NCI-H510A (cell line): Measurements from ENCODE around the gene TPCN2.
A peak's percentile ranks its signal among the peaks of the same experiment; 100 is the strongest.

Experiments used
- DNase-seq: peaks from one replicate; lab custom pipeline; 2025; lab: John Stamatoyannopoulos, UW

TPCN2 gene

GRCh38 chr11:69167130-69167915 is 118.6 kb downstream of the TPCN2 start:
- no peak for DNase-seq

DNA sequence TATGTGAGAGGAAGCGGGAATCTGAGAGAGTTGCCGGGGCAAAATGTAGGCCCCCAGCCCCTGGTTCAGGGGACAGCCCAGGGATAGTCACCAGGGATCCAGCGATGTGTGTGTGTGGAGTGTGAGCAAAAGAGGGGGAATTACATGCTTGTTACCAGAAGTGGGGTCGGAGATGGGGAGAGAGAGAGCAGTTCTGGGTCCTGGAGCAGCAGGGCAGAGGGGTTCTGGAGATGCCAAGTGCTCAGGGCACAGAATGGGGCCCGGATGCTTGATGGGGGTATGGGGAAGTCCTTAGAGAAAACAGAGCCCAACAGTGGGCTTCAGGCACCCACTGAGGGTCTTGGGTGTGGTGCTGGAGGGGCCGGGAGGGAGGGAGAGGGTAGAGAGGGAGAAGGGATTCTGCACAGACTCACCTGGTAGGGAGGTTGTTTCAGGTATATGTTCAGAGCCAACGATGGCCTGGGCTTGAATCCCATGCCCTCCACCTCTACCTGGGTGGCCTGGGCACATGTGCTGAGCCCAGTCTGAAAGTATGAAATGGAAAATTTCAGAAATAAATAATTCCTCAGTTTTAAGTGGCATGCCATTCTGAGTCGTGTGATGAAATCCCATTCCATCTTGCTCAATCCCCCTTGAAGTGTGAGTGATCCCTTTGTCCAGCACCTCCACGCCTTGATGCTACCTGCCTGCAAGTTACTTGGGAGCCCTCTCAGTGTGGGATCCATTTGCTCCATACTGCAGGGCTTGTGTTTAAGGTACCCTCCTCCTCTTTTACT is 119.4 kb downstream of the TPCN2 start:
- no peak for DNase-seq

DNA sequence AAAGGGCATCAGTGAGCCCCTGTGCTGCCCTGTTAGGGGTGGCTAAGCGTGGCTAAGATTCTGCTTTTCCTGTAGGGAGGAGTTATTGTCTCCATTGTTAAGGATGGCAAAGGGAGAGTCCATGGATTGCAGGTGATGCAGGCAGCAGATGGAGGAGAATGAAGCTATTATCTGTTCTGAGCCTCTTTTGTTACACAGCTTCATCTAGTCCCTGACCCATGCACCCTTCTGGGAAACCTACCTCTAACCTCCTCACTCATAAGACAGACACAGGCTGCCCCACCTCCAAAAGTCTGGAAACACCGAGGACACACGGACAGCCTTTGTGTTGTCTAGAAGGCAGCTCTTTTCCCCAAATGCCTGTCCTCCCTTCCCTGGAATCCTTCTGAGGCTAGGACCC is 120.7 kb downstream of the TPCN2 start:
- no peak for DNase-seq

- no peak for DNase-seq
Measured at GRCh38 chr11:69170704-69171103, 122.0 kb downstream of the TPCN2 start.

- DNase-seq = no peak
Measured at GRCh38 chr11:69171476-69172240, 122.9 kb downstream of the TPCN2 start.

GRCh38 chr11:69172674-69173073 is 123.9 kb downstream of the TPCN2 start:
- no peak for DNase-seq

- DNase-seq = no peak
Measured at GRCh38 chr11:69173331-69173730, 124.6 kb downstream of the TPCN2 start.

DNA sequence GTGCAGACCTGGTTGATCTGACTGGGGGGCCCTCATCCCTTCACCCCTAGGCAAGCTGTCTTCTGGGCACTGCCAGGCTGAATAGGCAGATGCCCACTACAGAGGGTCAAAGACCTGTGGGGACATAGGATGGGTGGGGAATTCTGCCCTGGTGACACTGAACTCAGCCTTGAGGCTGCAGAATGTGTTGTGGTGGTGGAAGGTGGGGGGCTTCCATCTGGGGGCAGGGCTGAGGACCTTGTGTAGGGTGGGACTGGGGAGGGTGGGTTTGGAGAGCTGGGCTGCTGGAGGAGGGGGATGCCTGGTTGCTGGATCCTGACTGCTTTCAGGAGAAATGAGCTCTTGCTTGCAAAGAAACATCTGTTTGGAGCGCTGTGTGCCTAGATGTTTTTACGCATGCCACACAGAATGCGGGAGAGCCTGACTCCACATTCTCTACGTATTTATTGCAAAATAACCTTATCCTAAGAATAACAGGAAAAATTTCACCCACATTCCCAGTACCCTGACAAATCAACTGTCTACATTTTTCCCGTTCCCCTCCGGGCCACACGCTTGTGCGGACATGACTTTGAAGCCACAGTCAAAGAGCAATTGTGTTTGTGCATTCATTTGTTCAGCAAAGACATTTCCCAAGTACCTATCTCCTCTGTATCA is 125.3 kb downstream of the TPCN2 start:
- DNase-seq = no peak

DNA sequence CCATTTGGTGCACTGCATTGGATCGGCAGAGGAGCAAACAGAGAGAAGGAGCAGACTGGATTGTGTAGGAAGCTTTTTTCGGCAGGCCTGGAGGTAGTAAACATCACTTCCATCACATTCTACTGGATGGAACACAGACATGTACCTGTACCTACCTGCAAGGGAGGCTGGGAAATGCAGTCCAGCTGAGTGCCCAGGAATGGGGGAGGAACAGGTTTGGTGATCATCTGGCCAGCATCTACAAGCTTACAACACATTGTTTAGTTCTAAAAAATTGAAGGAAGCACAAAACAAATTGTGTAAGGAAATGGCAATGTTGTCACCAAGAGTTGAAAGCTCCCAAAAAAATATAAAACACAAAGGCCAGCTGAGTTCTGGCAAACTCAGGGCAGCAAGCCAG is 126.1 kb downstream of the TPCN2 start:
- no peak for DNase-seq

DNA sequence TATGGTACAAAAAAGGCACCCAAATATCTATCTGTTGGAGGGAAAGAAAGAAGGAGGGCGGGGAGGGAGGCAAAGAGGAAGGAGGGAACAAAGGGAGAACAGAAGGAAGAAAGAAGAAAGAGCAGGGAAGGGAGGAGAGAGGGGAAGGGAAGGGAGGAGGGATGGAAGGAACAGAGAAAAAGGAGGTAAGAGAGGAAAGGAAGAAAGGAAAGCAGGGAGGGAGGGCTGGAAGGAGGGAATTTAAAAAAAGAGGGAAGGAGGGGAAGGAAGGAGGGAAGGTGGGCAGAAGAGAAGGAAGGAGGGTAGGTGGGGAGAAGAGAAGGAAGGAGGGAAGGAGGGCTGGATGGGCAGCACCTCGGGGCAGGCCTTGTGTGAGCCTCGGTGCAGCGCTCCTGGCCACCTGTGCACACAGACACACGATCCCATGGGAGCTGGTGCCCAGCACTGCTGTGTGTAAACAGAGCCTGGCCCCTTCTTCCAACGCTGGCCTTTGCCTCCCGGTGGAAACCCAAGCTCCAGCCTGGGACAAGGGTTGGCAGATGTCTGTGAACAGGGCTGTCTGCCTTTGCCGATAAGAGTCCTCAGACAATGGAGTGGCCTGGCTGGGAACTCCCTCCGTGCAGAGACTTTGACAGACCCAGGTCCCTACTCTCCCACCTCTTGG is 130.2 kb downstream of the TPCN2 start:
- DNase-seq = peak; percentile 26

DNA sequence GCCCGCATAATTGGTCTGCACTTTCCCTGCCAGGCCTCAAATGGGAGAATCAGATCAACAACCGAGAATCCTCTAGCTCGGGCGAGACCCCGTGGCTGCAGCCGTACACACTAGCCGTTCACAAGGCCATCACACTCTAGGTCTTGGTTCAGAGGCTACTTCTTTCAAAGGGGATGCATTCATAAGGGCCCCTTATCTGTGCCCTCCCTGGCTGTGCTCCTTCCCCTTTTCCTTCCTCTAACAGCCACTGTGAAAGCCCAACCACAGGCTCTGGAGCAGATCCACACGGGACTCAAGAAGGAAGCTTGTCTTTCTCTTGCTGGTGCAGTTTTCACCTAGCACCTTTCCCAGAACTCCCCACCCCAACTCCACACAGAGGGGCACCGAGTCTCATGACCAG is 131.5 kb downstream of the TPCN2 start:
- DNase-seq = no peak

GRCh38 chr11:69180726-69181125 is 132.0 kb downstream of the TPCN2 start:
- DNase-seq = no peak

DNA sequence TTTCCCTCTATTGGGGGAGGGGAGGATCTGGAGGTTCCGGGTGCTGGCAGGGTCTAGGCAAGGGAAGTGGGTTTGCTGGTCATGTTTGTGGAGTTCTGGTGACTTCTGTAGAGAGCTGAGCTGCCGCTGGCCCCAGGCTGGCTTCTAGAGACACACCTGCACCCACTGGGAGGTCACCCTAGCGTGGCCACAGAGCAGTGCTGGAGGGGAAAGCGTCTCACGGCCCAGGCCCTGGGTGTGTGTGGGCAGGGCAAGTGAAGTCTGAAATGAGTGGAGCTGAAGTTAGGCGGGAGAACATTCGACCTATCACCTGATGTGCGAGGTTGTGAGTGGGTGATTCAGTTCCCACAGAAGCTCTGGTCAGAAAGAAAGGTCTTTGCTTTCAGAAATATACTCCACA is 134.9 kb downstream of the TPCN2 start:
- no peak for DNase-seq
